GM23338 (cell line): ENCODE data around the gene MEGF6. TPM values are rescaled to one million over a fixed set of nuclear protein-coding genes. Genes with fewer than 3 reads are reported as not detected.

Experiments
- ATAC-seq: fragments of 200-7000 bp; cut with Tn5 transposase; 3 replicates; pipeline ENCODE4 v1.9.1; 2020
- DNase-seq: peaks from one replicate; pipeline ENCODE4 v3.0.0-alpha.2; 2015; ENCODE audit warnings: low spot score
- H2AFZ ChIP-seq: fragments of 200-600 bp; sonication (generic); 2 replicates; pipeline ENCODE4 v1.8.0; 2016; ENCODE audit warnings: antibody characterized with exemption, mild to moderate bottlenecking, moderate library complexity
- H3F3A ChIP-seq: fragments of 200-600 bp; sonication (generic); replicated peaks from 2 replicates; pipeline ENCODE4 v1.8.0; 2017; ENCODE audit warnings: antibody characterized with exemption, mixed run types, low read depth
- H3K27ac ChIP-seq: fragments of 200-600 bp; sonication (generic); 2 replicates; pipeline ENCODE4 v1.6.1; 2016; ENCODE audit warnings: low read depth
- H3K27me3 ChIP-seq: fragments of 200-600 bp; sonication (generic); 2 replicates; pipeline ENCODE4 v1.8.0; 2016; ENCODE audit warnings: mild to moderate bottlenecking, mixed run types, moderate library complexity; ENCODE audit not compliant: insufficient read depth
- H3K36me3 ChIP-seq: fragments of 200-600 bp; sonication (generic); 2 replicates; pipeline ENCODE4 v1.8.0; 2016; ENCODE audit warnings: mild to moderate bottlenecking; ENCODE audit not compliant: insufficient read depth
- H3K4me1 ChIP-seq: fragments of 200-600 bp; sonication (generic); 2 replicates; pipeline ENCODE4 v1.8.0; 2016; ENCODE audit warnings: mild to moderate bottlenecking, moderate library complexity; ENCODE audit not compliant: insufficient read depth
- H3K4me2 ChIP-seq: fragments of 200-600 bp; sonication (generic); 2 replicates; pipeline ENCODE4 v1.7.1; 2017; ENCODE audit warnings: mixed run types
- H3K4me3 ChIP-seq: fragments of 200-600 bp; sonication (generic); 2 replicates; pipeline ENCODE4 v1.6.1; 2016; ENCODE audit warnings: mixed run types
- H3K79me2 ChIP-seq: fragments of 200-600 bp; sonication (generic); replicated peaks from 2 replicates; pipeline ENCODE4 v1.8.0; 2017; ENCODE audit warnings: mild to moderate bottlenecking; ENCODE audit not compliant: insufficient read depth
- H3K9me2 ChIP-seq: fragments of 200-600 bp; sonication (generic); 2 replicates; pipeline ENCODE4 v1.8.0; 2017; ENCODE audit not compliant: insufficient read depth
- H4K20me1 ChIP-seq: fragments of 200-600 bp; sonication (generic); replicated peaks from 2 replicates; pipeline ENCODE4 v1.8.0; 2017; ENCODE audit warnings: mild to moderate bottlenecking; ENCODE audit not compliant: insufficient read depth
- H3K27ac Mint-ChIP-seq: 2 replicates; pipeline ENCODE4 v1.8.0; 2020; ENCODE audit warnings: inconsistent platforms, mild to moderate bottlenecking, moderate library complexity, mixed read lengths
- H3K27me3 Mint-ChIP-seq: 3 replicates; pipeline ENCODE4 v1.8.0; 2022; ENCODE audit warnings: low read depth, mild to moderate bottlenecking, moderate library complexity, mixed read lengths, inconsistent platforms; ENCODE audit not compliant: insufficient read depth, poor library complexity
- H3K36me3 Mint-ChIP-seq: 3 replicates; pipeline ENCODE4 v1.8.0; 2021; ENCODE audit warnings: low read depth, mild to moderate bottlenecking, inconsistent platforms, moderate library complexity, mixed read lengths
- H3K4me1 Mint-ChIP-seq: 3 replicates; pipeline ENCODE4 v1.8.0; 2020; ENCODE audit warnings: mild to moderate bottlenecking, inconsistent platforms, mixed read lengths
- H3K4me3 Mint-ChIP-seq: 3 replicates; pipeline ENCODE4 v1.8.0; 2021; ENCODE audit warnings: moderate library complexity, mild to moderate bottlenecking, inconsistent platforms, mixed read lengths
- H3K9me3 Mint-ChIP-seq: 3 replicates; pipeline ENCODE4 v1.8.0; 2020; ENCODE audit warnings: moderate library complexity, mild to moderate bottlenecking, inconsistent platforms, mixed read lengths
- CREB1 ChIP-seq: fragments of 250-450 bp; sonication (Bioruptor Pico); IDR thresholded peaks from 2 replicates; pipeline ENCODE4 v1.5.0; 2020; ENCODE audit warnings: low read depth, mild to moderate bottlenecking, moderate library complexity
- CTCF ChIP-seq, 2 experiments: fragments of 200-600 bp in 1 of 2; sonication (generic) in 1 of 2; conservative IDR thresholded peaks; 2 replicates each; pipeline versions ENCODE4 v1.5.1 to v1.6.1; 2016 to 2017; ENCODE audit warnings: antibody characterized with exemption in 2 of 2, low read depth in 2 of 2, mild to moderate bottlenecking in 2 of 2, moderate library complexity in 1 of 2
- ETS1 ChIP-seq: IDR thresholded peaks from 2 replicates; pipeline ENCODE4 v1.6.1; 2016; ENCODE audit warnings: antibody characterized with exemption
- EZH2 ChIP-seq: fragments of 200-600 bp; sonication (generic); IDR thresholded peaks from one replicate; pipeline ENCODE4 v1.8.0; 2017; ENCODE audit warnings: antibody characterized with exemption, mild to moderate bottlenecking, low read depth; ENCODE audit not compliant: unreplicated experiment
- EZH2phosphoT487 ChIP-seq: fragments of 200-600 bp; sonication (generic); IDR thresholded peaks from one replicate; pipeline ENCODE4 v1.8.1; 2018; ENCODE audit warnings: antibody characterized with exemption; ENCODE audit not compliant: unreplicated experiment
- NANOG ChIP-seq: IDR thresholded peaks from 2 replicates; pipeline ENCODE4 v1.6.1; 2016; ENCODE audit warnings: antibody characterized with exemption, borderline replicate concordance
- POLR2AphosphoS5 ChIP-seq: IDR thresholded peaks from 2 replicates; pipeline ENCODE4 v1.6.1; 2016; ENCODE audit warnings: antibody characterized with exemption, low read depth
- REST ChIP-seq: IDR thresholded peaks from one replicate; pipeline ENCODE4 v1.6.1; 2018; ENCODE audit warnings: antibody characterized with exemption; ENCODE audit not compliant: unreplicated experiment
- STAT1 ChIP-seq: IDR thresholded peaks from one replicate; pipeline ENCODE4 v1.6.1; 2016; ENCODE audit warnings: antibody characterized with exemption; ENCODE audit not compliant: unreplicated experiment
- ZNF114 ChIP-seq: fragments of 250-450 bp; sonication (Bioruptor Pico); IDR thresholded peaks from 2 replicates; pipeline ENCODE4 v1.5.0; 2020; ENCODE audit warnings: mild to moderate bottlenecking, moderate library complexity
- ZNF331 ChIP-seq: fragments of 250-450 bp; sonication (Bioruptor Pico); IDR thresholded peaks from 2 replicates; pipeline ENCODE4 v1.5.0; 2020; ENCODE audit warnings: low read depth, mild to moderate bottlenecking, moderate library complexity
- polyA plus RNA-seq: library from polyadenylated mRNA; unstranded; fragments of >200 nt; fragmentation: Nextera tagmentation; extraction: Ambion mirVana; gene quantifications from 2 replicates; pipeline ENCODE4 v1.2.1, GENCODE V29; 2016
- total RNA-seq: library from RNA; depleted of rRNA; stranded (reverse); fragments of >200 nt; shearing (Covaris generic); gene quantifications from 2 replicates; pipeline ENCODE4 v1.2.3, GENCODE V29; 2014

The MEGF6 gene
- total and polyA plus RNA-seq, 2 experiments from 2014 or later = 4.0 to 21.4 TPM

- H3K36me3 Mint-ChIP-seq = no peaks in the 10 kb centered on the region; the same call in 2 of the 3 replicates
- Histone ChIP-seq H3K27me3 (no peaks in the 10 kb centered on the region), H3K4me2 (no peak overlapping the region), H3K27ac (no peak overlapping the region), H3K9me2 (no peaks in the 10 kb centered on the region), H3F3A (no peaks in the 10 kb centered on the region), H3K36me3 (no peaks in the 10 kb centered on the region), H3K4me3 (no peak overlapping the region), H3K4me1 (no peaks in the 10 kb centered on the region), H3K79me2 (no peaks in the 10 kb centered on the region), H2AFZ (no peak overlapping the region), H4K20me1 (no peaks in the 10 kb centered on the region)
- no peak for TF ChIP-seq ETS1
- no peak for TF ChIP-seq CTCF (conservative IDR thresholded peaks at IDR 0.05; ENCODE audit: low read depth in 2 of 2)
- no peak for TF ChIP-seq POLR2AphosphoS5
- no peak for TF ChIP-seq ZNF114
- no peak for TF ChIP-seq EZH2phosphoT487
- TF ChIP-seq STAT1 = no peak
- TF ChIP-seq NANOG = no peak
- TF ChIP-seq ZNF331 = no peak
- no peak for TF ChIP-seq REST
- no peak for TF ChIP-seq EZH2
- H3K27me3 Mint-ChIP-seq = peaks cover 3% of the 10 kb centered on the region
- no peaks in the 10 kb centered on the region; the same call in 2 of the 3 replicates for H3K9me3 Mint-ChIP-seq
- no peak overlapping the region for H3K4me3 Mint-ChIP-seq
- no peak overlapping the region for H3K27ac Mint-ChIP-seq
- DNase-seq = no peak
- no peaks in the 10 kb centered on the region; the same call in 2 of the 3 replicates for H3K4me1 Mint-ChIP-seq
- no peak for ATAC-seq
Observed at GRCh38 chr1:3562712-3563111, 48.6 kb downstream of the MEGF6 start.

- H3K4me1 ChIP-seq = no peaks in the 10 kb centered on the region
- H3K27ac Mint-ChIP-seq = no peak overlapping the region
Observed at GRCh38 chr1:3561702-3562101, 49.6 kb downstream of the MEGF6 start.

More at GRCh38 chr1:3561702-3562101, 49.6 kb downstream of the MEGF6 start:
- Mint-ChIP-seq H3K9me3 (no peaks in the 10 kb centered on the region; the same call in 2 of the 3 replicates), H3K36me3 (no peaks in the 10 kb centered on the region; the same call in 2 of the 3 replicates), H3K4me1 (no peaks in the 10 kb centered on the region; the same call in 2 of the 3 replicates), H3K27me3 (peaks cover 6% of the 10 kb centered on the region), H3K4me3 (no peak overlapping the region)
- Histone ChIP-seq H3K27me3 (no peaks in the 10 kb centered on the region), H3K4me2 (no peak overlapping the region), H2AFZ (no peak overlapping the region), H3K9me2 (no peaks in the 10 kb centered on the region), H3F3A (no peaks in the 10 kb centered on the region), H4K20me1 (no peaks in the 10 kb centered on the region), H3K27ac (no peak overlapping the region), H3K79me2 (no peaks in the 10 kb centered on the region), H3K4me3 (no peak overlapping the region), H3K36me3 (no peaks in the 10 kb centered on the region)
- TF ChIP-seq CREB1 = no peak
- TF ChIP-seq ZNF114 = no peak
- no peak for ATAC-seq
- DNase-seq = no peak
